ENCODE results near the gene FYN. TPM values are rescaled to one million over a fixed set of nuclear protein-coding genes. Genes with fewer than 3 reads are reported as not detected.

FYN gene
- polyA plus RNA-seq, 1 donor = 127 TPM

DNA sequence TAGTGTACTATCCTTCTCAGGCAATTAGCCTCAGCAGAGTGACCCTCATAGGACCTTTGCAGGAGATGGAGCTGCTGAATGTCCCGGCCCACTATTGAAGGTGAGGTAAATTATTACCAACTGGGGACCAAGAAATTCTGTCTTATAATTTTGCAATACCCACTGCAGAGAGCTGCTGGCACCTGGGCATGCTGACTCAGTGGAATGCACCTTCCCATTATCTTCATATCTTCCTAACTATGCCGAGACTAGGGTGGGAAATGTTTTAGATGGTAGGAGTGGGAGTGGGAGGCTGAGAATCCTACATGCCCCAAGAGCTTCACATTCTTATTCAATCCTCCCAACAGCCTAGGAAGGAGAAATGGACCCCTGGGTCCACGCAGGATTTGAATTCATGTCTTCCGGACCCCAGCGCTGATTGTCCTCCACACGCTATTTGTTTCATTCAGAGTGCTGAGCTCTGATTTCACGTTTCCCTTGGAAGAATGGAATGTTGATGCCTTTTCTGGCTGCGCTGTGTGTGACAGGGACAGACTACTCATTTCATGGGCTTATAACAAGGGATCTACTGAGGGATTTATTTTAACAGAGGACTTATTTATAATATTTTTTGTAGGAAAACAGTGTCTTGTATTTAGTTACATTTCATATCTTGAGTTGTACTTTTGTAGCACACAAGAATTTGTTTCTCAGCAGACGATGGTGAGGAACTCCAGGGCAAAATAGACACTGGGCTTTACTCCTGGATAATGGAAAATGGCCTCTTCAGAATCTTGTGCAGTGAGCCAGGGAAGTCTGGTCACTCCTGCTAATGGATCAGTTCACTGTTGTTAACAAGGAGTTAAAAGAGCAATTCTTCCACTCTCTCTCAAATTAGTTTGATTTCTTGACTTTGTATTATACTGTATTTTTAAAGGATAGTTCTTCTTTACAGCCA lies 66.4 kb downstream of the FYN start:
- DNase-seq (ENCODE audit: low read depth) = no peak

DNA sequence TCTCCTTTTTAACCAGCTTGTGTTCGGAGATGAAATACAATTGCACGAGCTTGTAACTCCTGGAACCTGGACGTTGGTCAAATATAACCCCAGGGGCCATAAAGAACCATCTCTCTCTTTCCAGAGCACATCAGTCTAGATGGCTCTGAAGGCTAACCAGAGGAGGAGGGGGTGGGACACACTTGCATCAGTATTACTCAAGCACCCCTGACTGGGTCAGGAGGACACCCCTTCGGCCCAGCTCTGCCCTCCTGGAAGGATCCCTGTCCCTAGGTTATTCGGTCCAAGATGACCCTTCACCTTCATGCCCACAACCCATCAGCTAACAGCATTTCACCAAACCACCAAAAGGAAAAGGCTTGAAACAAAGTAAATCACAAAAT lies 67.1 kb downstream of the FYN start:
- DNase-seq (ENCODE audit: low read depth) = no peak

DNA sequence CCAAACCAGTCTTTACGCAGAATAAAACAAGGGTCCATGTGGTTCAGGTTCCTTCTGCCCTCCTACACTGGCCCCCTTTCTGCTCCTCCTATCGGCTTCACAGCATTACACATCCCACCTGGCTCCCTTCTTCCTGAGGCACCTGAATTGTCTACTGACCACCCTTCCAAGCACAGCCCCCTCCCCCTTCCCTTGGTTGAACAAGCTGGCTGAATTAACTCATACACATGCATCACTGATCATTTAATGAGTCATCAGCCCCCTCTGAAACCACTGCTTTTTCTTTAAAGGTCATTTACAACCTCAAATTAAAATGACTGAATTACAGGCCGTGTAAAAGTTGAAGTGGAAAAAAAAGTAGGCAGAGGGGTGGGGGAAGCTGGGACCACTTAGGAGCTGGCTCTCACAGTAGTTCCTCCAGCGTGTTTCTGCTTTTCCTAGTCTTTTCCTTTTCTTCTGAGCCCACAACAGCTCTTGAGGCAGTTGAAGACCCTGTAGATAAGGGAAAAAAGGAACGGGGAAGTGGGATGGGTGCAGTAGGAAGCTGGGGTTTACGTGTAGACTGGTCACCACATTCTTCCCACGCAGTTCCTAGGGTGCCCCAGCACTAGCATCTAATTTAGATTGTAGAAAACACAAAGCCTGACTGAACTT lies 67.6 kb downstream of the FYN start:
- no peak for DNase-seq (ENCODE audit: low read depth)

DNA sequence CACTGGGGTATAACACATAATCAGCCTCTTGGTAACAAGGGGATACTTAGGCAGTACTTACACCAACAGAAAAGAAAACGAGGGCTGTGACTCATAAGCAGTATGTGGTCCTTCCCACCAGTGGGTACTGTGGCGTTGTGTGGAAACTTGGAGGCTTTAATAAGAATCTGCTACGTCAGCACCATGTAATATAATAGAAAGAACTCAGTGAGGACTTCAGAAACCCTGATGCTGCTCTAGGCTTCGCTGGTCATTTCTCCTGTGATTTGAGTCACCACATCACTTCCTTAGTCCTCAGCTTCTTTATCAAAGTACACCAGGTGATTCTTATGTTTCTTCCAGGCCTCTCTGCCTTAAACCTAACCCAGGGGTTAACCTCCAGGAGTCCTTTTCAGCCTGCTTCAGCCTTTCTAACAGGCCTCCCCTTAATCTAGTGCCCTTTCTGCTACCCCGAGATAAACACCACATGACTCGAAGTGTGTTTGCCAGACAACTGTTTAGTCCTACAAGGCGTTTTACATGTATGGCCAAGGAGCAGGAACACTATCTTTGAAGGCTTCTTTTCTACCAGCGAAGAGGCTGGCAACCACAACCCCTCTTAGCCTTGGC lies 68.5 kb downstream of the FYN start:
- DNase-seq (ENCODE audit: low read depth) = no peak

DNA sequence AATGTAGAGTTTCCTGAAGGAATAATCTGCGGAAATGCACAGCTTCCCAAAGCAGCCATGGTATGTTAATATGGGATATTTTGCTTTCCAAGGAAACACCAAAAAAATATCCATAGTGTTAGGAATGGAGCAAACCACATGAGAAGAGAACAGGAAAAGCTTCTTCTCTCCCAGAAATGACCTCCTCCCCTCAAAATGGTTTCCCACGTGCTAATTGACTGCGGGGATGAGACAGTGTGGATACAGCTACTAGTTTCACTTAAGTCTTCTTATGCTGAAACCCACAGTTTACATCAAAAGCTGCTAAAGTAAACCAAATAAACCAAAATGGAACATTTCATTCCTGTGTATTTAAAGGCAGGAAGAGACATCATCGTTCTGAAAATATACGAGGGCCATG lies 69.4 kb downstream of the FYN start:
- no peak for DNase-seq (ENCODE audit: low read depth)

DNA sequence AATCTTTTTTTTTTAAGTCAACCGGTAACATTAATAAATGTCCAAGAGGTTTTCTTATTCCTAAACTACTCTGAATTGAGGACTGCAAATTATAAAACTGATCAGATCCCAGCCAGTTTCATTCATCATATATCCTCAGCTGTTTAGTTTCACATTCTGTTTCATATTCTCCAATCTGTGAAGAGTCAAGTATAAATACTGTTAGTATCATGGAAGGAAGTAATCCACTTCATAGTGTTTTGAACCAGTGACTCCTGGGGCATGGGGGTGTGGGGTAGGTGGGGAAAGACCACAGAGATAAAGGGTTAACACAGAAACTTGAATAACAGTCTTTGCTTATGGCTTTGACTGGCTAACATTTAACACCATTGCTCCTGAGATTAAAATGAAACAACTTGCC lies 69.9 kb downstream of the FYN start:
- no peak for DNase-seq (ENCODE audit: low read depth)

DNA sequence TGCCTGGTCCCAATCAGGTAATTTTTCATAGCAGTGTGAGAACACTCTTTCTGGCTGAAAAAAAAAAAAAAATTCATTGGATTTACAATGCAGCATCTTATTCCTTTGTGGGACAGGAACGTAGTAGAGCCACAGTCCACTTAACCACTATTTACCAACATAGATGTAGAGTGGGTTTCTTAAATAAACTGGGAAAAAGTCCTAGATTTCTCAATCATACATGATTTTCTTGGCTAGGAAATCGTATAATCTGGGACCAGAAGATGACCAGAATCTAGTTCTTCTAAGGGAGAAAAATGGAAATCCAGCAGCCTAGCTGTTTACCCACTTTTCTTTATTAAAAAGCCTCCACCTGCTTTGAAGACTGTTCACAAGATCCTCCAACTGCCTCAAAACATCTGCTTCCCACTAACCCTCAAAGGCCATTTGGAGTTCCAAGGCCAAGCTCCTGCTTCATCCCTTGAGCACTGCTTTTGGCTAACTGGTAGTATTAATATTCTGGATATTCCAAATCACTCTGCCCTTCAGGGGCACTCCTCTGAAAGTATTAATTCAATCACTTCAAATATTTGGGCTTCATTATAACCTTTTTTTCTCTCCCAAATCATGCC lies 70.4 kb downstream of the FYN start:
- DNase-seq (ENCODE audit: low read depth) = no peak

DNA sequence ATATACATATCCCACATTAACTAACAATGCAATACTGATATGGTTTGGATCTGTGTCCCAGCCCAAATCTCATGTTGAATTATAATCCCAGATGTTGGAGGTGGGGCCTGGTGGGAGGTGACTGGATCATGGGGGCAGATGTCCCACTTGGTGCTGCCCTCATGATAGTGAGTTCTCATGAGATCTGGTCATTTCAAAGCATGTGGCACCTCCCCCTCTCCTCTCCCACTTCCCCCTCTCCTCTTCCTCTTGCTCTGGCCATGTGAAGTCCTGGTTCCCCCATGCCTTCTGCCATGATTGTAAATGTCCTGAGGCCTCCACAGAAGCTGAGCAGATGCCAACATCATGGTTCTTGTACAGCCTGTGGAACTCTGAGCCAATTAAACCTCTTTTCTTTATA lies 71.2 kb downstream of the FYN start:
- DNase-seq (ENCODE audit: low read depth) = no peak

DNA sequence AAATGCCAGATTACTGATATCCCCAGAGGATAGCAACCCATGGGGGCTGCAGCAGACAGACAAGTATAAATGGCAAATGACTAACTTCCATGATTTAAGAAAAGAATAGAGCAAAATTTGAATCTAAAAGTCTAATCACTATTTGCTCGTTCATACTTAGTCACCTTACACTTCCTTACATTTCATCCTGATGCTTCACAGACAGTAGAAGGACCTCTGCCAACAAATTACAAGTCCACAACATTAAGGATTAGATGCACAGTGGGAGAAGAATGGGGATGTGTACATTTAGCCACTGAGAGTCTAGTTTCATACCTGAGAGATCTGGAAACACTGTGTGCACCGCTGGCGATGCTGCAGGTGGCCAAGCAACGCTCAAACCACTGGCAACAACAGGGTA lies 72.4 kb downstream of the FYN start:
- no peak for DNase-seq (ENCODE audit: low read depth)

DNA sequence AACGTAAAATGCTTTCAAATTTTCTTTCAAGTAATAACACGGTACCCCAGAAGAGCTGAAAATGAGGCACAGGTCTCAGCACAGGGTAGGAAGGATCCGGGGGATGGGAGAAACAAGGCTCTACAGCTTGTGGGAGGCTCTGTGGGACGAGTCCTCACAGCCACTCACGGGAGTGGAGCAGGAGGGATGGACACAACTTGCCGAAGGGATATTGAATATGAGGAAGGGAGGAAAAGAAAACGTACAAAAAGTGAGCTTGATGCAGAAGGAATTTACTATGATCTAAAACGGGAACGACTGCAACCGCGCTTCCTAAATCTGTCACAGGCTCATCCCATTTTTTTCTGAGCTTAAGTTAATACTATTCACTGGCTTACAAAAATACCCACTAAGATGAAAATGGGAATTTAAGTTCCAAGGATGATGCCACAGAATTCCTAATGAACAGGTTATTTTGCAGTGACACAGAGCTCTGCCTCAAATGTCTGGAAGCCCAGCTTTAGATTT lies 72.9 kb downstream of the FYN start:
- no peak for DNase-seq (ENCODE audit: low read depth)

DNA sequence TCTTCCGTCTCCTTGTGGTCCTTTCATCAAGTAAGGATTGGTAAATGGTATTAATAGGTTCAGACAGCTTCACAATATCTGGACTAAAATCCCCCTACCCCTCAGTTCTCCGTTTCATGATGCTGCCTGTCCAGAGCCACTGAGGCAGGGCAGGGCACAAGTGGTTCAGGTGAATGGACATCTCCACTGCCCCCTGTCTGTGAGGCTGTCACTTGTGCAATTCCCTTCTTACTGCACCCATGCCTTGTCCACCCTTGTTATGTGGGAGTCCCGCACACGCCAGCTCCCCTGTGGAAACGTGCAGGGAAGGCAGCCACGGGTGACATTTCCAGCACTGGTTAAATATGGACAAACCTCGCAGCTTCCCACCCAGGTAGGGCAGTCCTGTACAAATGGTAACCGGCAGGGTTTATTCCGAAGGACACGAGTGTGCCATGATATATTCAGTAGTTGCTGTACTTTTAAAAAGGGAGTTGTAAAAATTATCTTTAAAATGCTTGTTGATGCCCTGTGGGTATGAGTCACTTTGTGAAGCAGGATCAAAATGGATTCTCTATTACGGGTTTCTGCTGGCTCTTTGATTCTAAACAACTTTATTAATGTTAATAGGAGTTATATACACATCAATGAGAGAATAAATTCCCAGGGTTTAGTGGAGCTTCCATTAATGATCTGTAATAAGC lies 73.5 kb downstream of the FYN start:
- DNase-seq (ENCODE audit: low read depth) = no peak

DNA sequence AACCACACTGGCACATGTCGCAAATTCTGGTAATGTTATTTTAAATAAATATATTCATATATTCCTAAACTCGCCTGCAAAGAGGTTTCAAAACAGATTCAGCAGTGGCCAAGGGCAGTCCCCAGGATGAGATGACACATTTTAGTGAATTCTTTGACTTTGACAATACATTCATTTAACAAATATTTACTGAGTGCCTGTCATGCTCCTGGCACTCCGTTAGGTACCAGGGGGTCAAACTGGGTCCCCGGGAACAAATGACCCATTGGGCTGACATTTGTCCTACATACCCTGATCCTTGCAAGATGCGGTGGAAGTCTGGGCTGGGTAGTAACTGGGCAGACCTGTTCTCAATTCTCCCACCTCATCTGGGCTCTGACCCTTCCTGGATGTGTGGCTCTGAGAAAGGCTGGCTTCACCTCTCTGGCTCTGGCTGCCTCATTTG lies 74.9 kb downstream of the FYN start:
- DNase-seq (ENCODE audit: low read depth) = no peak

DNA sequence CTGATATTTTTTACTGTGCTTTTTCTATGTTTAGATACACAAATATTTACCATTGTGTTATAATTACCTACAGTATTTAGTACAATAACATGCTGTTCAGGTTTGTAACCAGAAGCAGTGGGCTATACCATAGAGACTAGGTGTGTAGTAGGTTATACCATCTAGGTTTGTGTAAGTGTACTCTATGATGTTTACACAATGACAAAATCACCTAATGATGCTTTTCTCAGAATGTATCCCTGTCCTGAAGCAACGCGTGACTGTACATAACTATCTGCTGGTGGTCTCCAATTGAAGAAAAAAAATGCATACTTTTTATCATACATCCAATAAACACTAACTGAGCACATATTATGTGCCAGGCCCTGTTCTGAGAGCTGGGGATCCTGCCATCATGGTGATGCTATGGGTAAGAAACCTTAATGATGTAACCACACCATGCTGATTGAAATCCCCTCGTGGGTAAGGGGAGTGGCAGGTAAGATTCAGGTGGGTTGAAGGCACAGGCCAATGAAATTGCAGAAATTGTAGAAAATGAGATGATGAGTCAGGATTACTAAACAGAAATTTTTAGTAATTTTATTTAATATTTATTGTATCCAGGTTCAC lies 76.8 kb downstream of the FYN start:
- no peak for DNase-seq (ENCODE audit: low read depth)

DNA sequence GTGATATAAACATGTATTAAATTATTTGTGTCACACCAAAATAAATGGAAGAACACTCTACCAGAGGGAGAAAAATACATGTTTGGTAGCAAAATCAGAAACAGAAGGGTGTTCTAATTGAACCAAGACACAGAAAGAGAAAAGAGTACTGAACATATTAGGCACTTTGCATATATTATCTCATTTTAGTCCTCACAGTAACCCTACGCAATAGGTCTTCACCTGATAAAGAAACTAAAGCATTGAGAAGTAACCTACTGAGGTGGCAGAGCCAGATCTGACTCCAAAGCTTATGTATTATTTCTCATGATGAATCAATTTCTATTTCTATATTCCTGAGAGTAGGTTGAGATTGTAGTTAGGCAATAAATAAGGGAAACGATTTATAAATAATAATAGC lies 77.7 kb downstream of the FYN start:
- no peak for DNase-seq (ENCODE audit: low read depth)

DNA sequence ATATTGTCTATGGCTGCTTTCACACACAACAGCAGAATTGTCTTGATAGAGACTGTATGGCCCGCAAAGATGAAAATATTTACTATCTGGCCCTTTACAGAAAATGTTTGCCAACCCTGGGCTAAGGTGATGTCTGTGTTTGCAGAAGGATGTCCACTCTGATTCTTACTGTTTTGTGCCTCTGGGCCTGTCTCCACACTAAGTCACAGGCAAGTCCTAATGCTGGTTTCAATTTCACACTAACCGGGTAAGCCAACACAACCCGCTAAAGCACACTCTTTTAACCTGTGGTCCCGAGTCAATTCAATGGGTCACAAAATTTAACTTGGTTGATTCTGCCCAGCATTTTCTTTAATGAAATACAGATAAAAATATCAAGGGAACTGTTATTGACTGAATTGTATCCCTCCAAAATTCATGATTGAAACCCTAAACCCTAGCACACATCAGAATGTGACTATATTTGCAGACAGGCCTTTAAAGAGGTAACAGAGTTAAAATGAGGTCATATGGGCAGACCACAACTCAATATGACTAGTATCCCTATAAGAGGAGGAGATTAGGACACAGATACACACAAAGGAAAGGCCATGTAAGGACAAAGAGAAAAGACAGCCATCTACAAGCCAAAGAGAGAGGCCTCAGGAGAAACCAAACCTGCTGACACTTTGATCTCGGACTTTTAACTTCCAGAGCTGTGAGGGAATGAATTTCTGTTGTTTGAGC lies 78.4 kb downstream of the FYN start:
- no peak for DNase-seq (ENCODE audit: low read depth)

DNA sequence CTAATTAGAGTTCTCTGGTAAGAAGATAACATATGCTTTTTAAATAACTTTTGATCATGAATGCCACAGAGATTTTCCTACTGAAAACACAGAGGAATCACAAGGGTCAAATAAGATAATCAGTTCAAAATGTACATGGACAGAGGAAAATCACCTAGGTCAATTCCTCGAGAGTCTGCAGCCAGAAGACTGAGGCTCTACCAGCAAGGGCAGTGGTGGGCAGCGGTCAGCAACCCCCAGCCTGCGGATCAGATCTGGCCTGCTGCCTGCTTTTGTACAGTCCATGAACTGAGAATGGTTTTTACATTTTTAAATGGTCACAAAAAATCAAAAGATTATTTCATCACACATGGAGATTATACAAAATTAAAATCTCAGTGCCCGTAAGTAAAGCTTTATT lies 79.0 kb downstream of the FYN start:
- DNase-seq (ENCODE audit: low read depth) = no peak

DNA sequence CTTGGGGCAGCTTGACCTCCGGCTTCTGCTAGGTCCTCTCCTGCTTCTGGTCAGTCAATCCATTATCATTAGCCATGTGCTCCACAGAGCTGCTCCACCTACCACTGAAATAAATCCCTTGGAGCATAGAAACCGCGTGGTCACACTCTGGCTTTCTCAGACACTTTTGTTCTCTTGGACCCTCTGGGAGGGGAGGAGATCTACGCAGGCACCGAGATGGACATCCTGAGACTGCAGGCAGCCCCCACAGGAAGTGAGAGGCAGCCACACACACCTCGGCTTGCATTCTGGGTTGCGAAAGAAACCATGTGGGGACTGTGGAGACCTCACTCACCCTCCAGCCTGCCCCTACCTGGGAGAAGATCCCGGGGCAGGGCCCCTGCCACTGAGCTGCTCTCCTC lies 79.5 kb downstream of the FYN start:
- DNase-seq (ENCODE audit: low read depth) = no peak

DNA sequence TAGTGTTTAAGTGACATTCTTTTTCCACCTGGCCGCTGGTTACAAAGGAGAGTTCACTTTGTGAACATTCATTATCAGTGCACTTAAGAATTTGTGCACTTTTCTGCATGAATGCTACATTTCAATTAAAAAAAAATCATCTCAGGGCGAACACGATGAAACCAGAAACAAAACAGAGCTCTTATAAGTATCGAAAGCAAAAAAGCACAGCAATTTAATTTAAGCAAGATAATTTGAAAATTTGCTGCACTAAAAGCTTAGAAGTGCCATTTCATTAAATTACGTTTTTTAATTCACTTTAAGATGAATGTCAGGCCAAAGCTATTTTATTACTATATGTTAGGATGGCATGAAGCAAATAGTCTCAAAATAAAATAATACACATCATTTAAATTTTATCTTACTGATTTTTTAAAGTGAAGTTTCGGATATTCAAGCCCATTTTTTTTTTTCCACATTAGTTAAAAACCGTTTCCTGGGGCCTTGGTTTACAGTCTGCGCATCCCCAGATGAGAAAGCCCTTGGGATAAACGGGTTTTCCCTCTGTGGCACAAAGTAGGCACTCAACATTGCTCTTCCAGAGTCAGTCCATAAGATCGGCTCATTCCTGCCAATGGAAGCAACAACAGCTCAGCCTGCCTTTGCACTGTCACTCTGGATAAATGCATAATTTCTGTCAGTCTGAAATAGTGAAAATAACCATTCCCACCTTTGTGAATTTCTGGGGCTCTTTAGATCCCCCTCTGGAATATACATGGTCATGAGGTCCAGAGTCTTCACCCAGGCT lies 80.1 kb downstream of the FYN start:
- DNase-seq (ENCODE audit: low read depth) = no peak

DNA sequence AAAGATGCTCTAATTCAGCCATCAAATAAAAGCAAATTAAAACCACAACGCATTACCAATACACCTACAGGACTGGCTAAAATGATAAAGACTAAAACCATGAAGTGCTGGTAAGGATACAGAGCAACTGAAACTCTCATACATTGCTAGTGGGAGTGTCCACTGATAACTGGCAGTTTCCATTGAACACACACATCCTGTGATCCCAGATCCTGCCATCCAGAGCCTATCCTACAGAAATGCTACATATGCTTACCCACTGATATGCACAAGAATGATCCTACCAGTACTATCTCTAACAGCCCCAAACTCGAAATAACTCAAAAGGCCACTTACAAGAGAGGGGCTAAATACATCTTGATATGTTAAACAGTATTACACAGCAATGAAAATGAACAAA lies 81.0 kb downstream of the FYN start:
- no peak for DNase-seq (ENCODE audit: low read depth)

DNA sequence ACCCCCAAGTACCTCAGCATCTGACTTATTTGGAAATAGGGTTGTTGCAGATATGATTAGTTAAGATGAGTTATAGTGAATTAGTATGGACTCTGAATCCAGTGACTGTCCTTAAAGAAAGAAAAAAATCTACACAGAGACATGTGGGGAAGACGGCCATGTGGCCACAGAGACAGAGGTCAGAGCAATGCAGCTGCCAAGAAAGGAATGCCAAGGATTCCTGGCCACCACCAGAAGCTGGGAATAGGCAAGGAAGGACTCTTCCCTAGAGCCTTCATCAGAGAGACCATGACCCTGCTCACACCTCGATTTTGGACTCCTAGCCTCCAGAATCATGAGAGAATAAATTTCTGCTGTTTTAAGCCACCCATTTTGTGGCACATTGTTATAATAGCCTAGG lies 81.8 kb downstream of the FYN start:
- DNase-seq (ENCODE audit: low read depth) = no peak

Measured in forelimb muscle (tissue), 1 donor.